Medulla oblongata (tissue), 1 donor: ENCODE measurements around the gene CCDC102A.

Source experiments
- DNase-seq: peaks from one replicate; pipeline ENCODE4 v3.0.0-alpha.2; 2015; ENCODE audit errors: extremely low spot score

The CCDC102A gene

DNA sequence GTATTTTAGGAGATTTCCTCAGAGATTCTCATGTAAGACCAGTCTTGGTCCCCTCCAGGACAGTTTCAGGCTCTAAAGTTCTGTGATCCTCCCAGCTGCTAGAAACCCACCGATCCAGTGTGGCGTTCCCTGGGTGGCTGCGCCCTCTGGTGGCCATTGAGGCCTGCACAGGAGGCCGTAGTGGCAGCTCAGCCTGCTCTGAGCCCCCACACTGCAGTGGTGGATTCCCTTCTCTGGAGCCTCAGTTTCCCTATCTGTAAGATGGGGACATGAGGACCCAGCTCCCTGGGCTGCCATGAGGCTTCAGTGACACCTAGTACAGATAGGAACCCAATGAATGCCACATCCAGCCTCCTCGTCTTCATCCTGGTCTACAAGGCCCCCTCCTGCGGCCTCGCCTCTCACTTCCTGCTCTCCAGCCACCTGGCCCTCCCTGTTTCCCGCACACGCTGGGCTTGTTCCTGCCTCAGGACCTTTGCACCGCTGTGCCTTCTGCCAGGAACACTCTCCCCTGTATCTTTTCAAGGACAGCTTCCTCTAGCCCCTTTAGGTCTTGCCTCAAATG is 16.5 kb downstream of the CCDC102A start:
- peak; percentile 74 for DNase-seq

DNA sequence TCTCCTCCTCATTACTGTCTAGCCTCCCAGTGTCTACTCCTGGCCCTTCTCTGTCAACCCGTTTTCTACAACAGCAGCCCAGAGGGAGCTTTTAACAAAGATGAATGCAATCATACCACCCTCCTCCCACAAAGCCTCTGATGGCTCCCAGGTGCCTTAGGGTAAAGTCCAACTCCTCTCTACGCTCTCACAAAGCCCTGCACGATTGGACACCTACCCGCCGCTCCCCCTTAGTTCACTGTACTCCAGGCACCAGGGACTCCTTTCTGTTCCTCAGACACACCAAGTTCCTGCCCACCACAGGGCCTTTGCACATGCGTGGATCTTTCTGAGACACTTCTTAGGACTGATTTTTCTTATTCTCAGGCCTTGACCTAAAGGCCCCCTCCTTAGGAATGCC is 17.4 kb downstream of the CCDC102A start:
- no peak for DNase-seq

GRCh38 chr16:57518520-57518919 is 17.9 kb downstream of the CCDC102A start:
- DNase-seq = no peak

GRCh38 chr16:57517397-57518367 is 18.7 kb downstream of the CCDC102A start:
- DNase-seq = no peak

GRCh38 chr16:57516773-57517172 is 19.6 kb downstream of the CCDC102A start:
- no peak for DNase-seq

DNA sequence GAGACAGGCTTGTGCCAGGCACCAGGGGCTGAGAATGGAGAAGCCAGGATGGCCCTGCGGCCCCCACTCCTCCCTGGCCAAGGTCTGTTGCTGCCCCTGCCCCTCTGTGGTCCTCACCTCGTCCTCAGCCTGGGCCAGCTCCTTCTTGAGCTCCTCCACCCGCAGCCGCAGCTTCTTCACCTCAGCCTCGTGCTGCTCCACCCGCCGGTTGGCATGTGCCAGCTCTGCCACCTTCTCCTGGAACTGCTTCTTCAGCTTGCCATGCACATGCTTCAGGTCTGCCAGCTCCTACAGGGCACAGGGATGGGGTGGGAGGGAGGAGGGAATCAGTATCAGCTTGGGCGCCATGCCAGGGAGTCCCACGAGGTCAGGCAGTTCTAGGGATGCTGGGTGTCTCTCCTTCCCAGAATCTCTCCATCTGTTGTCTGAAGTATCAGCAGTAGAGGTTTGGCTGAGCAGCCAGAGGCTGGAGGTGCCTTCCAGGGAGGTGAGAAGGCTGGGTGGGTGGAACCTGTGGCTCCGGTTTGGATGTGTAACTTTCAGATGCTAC is 20.1 kb downstream of the CCDC102A start:
- DNase-seq = no peak

DNA sequence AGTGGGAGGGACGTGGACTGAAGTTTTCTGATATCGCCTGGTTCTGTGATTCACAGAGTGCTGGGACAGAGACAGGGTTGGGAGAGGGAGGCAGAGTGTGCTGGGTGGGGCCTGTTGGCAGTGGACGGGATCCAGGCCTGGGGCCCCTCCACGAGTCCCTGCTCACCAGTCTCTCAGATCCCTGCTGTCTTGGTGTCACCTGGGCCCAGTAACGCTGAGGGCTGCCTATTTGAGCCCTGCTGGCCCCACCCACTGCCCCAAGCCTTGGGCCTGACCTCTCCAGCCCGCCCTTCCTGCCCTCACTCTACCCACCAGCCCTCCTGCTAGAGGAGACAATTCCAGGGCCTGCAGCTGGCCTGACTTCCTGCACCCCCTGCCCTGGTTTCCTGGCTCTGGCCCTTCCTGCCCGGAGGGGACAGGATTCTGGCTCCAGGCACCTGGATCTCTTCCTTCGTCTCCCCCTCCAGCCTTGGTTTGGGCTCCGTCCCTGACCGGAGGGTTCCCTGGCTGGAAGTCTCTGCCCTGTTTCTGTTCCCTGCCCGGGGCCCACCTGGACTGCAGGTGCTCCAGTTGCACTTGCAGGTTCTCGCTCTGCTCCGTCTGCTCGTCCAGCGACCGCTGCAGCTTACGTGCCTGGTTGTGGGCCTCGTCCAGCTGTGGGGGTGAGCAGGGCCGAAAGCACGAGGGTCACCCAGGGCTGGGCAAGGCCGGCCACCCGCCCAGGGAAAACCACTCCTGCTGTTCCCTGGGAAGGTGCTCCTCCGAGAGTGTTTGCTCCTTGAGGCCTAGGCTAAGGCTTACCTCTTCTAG is 21.4 kb downstream of the CCDC102A start:
- DNase-seq = no peak

- no peak for DNase-seq
Observed at GRCh38 chr16:57514371-57514770, 22.0 kb downstream of the CCDC102A start.

- no peak for DNase-seq
Observed at GRCh38 chr16:57513371-57514102, 22.8 kb downstream of the CCDC102A start.

- no peak for DNase-seq
Observed at GRCh38 chr16:57512296-57513001, 23.9 kb downstream of the CCDC102A start.

- no peak for DNase-seq
Observed at GRCh38 chr16:57510016-57510871, 26.1 kb downstream of the CCDC102A start.

GRCh38 chr16:57509231-57509923 is 27.0 kb downstream of the CCDC102A start:
- no peak for DNase-seq

- DNase-seq = no peak
Observed at GRCh38 chr16:57508035-57508425, 28.3 kb downstream of the CCDC102A start.

DNA sequence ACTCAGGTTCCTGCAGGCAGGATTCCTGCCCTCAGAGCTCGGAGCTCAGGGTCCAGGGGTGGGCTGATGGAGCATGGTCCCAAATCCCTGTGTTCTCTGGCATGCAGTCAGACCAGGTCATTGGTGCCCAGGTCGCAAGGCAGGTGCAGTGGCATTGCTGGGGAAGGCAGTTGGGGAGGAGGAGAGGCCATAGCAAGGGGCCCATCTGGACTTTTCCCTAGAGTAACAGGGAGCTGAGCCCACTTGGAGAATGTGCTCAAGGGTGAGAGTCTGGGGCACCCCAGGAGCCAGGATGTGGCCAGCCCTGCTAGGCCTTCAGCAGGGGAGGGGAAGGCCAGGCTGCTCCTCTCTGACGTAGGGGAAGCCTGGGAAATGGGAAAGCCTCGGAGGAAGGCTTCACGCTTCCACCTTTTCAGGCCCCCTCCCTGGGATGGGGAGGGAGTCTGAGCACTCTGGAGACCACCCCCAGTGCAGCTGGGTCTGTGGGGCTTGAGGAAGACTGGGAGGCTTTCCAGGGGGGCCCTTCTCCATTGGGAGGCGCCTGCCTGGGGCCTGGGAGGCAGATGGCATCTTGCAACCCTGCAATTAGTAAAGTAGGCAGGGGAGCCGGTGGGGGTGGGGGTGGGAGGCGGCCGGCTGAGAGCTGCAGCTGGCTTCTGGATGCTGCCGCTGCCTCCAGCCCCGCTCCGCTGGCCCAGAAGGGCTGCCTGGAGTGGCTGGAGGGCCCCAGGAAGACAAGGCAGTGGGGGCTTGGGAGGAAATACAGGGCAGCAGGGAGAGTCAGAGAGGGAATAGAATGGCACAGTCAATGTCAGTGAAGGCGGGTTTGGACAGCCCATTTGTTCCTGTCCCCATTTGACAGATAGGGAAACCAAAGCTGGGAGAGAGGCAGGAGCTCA is 29.0 kb downstream of the CCDC102A start:
- no peak for DNase-seq

DNA sequence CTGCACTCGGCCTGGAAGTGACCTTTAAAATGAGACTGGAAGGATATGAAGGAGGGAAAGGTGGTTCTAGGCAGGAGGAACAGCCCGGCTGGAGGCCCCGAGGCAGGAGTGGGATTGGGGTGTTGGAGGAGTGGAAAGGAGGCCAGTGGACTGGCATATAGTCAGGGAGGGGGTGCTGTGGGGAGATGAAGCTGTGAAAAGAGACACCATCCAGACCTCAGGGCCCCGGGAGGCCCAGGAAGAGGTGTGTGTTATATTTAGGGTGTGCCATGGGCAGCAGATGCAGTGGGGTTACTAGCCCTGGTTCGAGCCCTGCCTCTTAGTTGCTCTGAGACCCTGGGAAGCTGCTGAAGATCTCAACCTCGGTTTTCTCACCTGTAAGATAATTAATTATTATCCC is 31.2 kb downstream of the CCDC102A start:
- DNase-seq = no peak

- DNase-seq = no peak
Observed at GRCh38 chr16:57504491-57504890, 31.9 kb downstream of the CCDC102A start.

- DNase-seq = no peak
Observed at GRCh38 chr16:57504001-57504400, 32.4 kb downstream of the CCDC102A start.

GRCh38 chr16:57503366-57503765 is 33.0 kb downstream of the CCDC102A start:
- DNase-seq = no peak
